NCI-H345 (cell line): ENCODE data around the gene COL26A1.
"Not testable (repeated sequence)": the region's sequence is repeated elsewhere in the genome, so short reads cannot be mapped to it uniquely, and the experiment has no call there.

Experiments
- DNase-seq: peaks from one replicate; lab custom pipeline; 2025; lab: John Stamatoyannopoulos, UW

Gene COL26A1

DNA sequence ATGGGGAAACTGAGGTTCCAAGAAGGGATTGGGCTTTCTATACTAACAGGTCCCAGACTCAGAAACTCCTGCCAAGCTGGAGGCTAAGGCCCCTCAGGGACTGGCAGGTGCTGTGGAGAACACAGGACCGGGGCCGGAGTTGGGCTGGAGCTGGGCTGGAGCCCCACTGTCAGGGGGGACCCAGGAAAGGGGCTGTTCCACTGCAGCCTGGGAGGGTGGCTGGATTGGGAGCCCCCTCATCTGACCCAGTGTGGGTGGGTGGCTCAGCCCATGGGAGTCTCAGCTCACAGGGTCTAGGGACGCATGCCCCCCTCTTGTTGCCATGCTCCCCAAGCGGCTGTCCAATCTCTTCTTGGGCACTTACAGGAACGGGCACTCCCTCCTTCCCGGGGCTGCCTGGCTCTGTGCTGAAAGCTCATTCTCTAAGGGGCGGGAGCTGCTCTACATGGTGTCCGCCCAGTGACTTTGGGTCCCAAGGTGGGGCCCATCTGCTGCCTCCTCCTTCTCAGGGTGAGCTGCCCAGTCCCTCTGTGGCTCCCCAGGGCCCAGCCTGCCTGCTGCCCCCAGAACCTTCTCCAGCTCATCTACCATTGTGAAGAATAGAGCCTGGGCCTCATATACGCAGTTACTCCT, 139.9 kb downstream of the COL26A1 start:
- no peak for DNase-seq

DNA sequence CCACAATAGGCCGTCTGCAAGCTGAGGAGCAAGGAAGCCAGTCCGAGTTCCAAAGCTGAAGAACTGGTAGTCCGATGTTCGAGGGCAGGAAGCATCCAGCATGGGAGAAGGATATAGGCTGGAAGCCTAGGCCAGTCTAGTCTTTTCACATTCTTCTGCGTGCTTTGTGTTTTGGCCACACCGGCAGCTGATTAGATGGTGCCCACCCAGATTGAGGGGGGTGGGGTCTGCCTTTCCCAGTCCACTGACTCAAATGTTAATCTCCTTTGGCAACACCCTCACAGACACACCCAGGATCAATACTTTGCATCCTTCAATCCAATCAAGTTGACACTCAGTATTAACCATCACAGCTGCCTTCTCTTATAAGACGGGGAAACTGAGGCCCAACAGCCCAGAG, 142.8 kb downstream of the COL26A1 start:
- DNase-seq, result not testable (repeated sequence)

DNA sequence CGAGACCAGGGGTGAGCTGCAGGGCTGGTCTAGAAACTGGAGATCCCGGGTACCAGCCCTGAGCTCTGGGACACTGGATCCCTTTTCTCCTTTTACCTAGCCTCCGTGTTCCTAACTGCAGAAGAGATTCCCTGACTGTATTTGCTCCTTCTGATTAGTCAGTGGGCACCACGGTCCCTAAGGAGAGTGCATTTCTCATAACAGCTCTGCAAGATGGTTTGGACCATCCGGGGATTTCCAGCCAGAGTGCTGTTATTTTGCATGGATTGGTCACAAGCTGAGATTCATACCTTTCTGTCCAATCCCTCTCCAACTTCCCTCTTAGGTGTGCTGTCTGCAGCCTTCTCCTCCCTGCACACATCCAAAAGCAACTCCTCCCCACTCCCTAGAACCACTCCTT, 143.9 kb downstream of the COL26A1 start:
- no peak for DNase-seq

DNA sequence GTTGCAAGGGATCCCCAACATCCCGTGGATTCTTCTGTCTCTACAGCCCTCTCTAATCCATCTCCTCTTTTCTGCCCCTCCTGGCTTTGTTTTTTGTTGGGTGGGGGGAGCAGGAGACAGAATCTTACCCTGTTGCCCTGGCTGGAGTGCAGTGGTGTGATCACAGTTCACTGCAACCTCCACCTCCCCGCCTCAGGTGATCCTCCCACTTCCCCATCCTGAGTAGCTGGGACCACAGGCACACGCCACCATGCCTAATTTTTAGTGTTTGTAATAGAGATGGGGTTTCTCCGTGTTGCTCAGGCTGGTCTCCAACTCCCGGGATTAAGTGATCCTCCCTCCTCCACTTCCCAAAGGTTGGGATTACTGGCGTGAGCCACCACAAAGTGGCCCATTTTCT, 144.7 kb downstream of the COL26A1 start:
- no peak for DNase-seq

DNA sequence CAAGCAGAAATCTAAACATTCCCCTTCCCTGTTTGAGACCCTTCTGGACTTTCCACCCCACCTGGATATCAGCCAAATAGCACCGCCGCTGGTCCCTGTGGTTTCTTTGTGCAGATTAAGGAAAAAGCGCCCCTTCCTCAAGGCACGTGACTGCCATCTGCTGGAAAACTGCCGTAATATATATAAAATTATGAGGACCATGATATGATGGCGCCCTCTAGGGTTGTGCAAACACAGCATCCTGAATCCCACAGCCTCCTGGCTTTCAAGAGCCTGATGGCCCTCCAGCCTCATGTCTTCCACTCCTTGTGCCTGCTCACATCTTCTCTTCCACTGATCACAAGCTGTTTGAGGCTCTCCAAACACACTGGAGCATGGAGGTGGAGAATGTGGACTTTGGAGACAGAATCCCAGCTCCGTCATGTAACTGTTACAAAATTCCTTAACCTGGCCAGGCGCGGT, 145.1 kb downstream of the COL26A1 start:
- DNase-seq, result peak; percentile 58

DNA sequence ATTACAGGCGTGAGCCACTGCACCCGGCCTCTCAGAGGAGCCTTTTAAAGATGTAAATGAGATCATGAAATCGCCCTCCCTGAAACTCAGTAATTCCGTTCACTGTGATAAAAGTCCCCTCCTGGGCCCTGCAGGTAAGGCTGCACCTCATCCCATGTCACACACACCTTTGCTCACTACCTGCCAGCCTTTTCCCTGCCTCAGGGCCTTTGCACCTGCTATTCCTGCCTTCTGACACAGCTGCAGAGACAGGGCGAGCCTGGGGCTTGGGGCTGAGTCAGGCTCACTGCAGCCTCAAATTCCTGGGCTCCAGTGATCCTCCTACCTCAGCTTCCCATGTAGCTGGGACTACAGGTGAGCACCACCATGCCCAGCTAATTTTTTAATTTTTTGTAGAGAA, 147.6 kb downstream of the COL26A1 start:
- DNase-seq, result no peak

DNA sequence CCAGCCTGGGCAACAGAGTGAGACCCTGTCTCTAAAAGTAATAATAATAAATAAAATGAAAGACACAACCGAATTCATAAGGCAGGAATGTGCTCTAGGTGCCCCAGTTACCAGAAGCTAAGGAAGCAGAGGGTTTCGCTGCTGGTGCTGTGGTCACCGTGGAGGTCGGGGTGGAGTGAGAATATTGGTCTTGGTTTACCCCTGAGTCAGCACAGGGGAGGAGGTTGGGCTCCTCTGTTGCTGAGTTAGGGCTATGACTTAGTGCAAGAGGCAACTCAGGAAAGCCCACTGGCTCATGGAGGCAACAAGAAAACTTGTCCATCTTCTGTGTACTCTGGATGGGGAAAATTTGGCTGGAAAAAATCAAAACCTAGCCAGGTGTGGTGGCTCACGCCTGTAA, 149.3 kb downstream of the COL26A1 start:
- DNase-seq, result no peak

DNA sequence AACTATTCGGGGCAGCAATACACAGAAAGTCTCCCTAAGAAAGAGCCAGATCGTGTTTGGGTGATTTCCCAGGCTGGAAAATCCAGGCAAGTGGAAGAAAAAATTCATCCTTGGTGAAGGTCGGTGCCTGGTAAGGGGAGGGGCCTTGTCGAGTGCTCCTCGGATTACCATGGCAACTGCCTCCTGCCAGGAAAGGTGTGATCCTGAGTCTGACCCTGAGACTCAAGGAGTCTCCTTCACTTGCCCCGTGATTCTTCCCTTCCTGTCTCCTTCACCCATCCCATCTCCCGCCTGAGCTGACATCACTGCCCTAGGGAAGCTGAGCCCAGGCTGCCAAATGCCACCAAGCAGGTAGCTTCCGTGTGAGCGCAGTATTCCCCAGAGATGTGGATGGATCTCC, 154.2 kb downstream of the COL26A1 start:
- DNase-seq, result no peak

DNA sequence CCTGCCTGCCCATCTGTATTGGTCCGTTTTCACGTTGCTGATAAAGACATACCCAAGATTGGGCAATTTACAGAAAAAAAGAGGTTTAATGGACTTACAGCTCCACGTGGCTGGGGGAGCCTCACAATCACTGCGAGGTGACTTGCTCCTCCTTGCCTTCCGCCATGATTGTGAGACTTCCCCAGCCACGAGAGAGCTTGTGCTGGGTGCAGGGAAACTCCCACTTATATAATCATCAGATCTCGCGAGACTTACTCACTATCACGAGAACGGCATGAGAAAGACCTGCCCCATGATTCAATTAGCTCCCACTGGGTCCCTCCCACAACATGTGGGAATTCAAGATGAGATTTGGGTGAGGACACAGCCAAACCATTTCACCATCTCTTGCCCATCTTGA, 154.6 kb downstream of the COL26A1 start:
- no peak for DNase-seq

DNA sequence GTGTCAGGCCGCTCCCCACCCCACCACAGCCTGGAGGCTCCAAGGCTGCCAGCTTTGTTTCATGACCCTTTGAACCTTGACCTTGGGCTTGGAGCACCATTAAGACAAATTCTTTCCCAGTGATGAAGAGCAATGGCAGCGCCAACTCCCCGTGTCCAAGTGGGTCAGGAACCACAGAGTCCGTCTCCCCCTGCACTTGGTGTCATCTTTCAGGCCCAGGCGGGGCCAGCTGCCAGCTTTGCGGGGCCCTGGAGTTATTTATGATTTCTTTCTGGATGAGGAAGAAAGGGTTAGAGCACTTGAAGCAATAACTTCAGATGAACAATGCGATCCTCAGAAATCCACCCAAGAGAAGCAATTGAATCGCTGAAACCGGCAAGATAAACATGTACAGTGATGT, 155.7 kb downstream of the COL26A1 start:
- DNase-seq, result no peak

DNA sequence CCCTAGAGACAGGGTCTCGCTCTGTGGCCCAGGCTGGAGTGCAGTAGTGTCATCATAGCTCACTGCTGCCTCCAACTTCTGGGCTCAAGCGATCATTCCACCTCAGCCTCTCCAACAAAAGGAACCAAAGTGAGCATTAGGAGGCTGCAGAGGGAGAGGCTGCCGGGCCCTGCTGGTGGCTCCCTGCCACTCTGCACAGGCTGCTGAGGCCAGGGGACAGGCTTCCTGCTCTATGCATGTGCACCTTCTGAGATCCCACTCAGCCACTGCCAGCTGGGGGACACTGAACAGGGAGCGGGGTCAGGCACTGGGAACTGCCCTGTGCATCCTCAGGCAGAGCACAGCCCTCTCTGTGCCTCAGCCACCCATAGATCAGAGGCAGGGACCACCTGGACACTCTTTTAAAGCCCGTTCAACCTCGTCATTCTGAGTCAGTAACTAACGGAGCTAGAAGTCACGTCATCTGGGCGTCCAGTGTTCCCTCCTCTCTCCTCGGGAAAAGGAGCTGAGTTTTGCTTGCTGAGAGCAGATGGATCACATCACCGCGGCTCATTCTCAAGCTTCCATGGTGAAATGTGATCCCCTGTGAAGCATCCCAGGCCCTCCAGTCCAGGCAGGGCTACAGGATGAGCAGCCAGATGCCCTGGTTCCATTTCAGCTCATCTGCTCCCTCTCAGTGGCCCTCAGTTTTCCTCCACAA, 156.8 kb downstream of the COL26A1 start:
- DNase-seq, result no peak

DNA sequence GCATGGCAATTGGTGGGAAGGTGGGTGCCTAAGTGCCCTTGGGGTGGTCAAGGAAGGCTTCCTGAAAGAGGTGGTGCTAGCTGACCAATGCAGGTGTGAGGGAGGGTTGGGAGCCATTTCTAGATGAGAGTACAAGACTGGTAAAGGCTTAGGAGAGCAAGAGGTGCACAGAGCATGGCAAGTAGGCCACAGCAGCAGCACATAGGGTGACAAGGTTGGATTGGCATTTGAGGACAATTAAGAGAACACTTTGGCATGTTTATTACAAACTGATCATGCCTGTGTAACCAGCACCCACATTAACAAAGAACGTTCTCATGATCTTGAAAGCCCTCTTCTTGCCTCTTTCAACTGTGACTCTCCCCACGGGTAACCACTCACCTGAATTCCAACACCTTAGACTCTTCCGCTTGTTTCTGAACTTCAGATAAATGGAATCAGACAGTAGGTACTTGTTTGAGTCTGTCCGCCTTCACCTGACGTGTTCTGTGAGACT, 158.8 kb downstream of the COL26A1 start:
- no peak for DNase-seq

DNA sequence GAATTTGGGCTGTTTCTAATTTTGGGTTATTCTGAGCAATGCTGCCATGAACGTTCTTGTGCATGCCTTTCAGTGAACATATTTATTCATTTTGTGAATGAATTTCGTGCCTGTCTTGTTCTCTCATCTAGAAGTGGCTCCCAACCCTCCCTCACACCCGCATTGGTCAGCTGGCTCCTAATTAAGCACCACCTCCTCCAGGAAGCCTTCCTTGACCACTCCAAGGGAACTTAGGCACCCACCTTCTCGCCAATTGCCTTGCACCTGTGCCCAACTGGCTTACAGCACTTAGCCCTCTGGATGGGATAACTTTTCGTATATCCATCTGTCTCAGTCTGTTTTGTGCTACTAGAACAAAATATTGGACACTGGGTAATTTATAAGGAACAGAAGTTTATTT, 159.3 kb downstream of the COL26A1 start:
- no peak for DNase-seq

DNA sequence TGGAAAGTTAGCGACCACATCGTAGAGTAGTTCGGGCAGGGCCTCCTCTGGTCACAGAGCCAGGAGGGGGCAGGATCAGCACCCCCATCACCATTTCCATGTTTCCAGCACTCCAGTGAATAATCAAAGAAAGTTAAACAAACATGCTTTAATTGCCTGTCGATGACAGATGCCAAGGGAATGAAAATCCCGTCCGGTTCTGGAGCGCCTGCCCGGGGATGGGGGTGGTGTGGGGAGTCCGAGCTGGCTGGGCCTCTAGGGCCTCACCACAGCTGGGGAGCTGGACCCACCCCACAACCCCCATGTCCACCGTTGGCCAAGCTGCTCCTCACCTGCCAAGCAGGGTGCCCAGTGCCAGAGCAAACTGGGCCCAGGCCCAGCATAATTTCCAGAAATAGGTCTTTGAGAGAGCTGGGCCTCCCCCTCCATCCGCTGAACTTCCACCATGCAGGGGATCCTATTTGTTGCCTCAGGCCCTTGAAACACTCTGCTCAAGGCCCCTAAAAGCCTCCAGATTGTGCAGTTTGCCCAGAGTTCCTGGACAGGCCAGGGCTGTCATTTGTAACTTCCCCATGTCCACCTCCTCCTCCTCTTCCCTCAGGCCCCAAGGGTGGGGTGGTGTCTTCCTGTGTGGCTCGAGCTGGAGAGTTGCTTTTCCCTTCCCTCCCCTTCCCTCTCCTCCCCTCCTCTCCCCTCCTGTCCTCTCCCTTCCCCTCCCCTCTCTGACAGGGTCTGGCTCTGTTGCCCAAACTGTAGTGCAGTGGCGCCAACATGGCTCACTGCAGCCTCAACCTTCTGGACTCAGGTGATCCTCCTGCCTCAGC, 165.4 kb downstream of the COL26A1 start:
- no peak for DNase-seq

DNA sequence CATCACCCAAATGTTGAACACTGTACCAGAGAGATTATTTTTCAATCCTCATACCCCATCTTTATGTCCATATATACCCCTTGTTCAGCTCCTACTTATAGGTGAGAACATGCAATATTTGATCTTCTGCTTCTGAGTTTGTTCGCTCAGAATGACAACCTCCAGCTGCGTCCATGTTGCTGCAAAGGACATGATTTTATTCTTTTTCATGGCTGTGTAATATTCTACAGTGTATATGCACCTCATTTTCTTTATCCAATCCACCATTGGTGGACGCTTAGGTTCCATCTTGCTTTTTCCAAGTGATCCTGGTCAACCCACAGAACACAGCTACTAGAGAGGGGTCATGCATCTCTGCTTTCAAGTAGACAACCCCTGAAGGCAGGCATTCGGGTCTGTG, 166.9 kb downstream of the COL26A1 start:
- DNase-seq, result no peak

DNA sequence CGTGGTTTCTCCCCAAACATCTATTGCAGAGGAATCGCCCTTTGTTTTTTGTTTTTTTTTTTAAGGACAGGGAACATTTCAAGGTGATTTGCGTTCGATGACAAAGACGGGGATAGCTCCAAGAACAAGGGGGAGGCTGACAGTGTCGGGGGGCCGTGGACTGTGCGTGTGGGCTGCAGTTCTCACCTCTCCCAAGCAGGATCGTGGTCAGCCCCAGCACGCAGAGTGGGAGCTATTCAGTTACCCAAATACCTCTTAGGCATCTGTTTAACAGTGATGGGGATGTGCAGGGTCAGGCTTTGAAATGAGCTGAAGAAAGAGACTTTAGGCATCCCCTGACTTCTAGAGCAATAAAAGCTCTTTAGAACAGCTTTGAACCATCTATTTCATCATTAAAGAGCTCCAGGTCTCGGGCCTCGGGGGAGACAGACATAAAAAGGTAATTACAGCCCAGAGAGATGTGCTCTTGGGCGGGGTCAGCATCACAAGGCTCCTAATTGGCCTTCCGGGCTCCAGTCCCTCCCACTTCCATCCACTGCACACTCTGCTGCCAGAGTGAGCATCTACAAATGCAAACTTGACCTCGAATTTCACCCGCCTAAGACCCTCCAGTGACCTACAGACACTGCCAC, 169.2 kb downstream of the COL26A1 start:
- no peak for DNase-seq

DNA sequence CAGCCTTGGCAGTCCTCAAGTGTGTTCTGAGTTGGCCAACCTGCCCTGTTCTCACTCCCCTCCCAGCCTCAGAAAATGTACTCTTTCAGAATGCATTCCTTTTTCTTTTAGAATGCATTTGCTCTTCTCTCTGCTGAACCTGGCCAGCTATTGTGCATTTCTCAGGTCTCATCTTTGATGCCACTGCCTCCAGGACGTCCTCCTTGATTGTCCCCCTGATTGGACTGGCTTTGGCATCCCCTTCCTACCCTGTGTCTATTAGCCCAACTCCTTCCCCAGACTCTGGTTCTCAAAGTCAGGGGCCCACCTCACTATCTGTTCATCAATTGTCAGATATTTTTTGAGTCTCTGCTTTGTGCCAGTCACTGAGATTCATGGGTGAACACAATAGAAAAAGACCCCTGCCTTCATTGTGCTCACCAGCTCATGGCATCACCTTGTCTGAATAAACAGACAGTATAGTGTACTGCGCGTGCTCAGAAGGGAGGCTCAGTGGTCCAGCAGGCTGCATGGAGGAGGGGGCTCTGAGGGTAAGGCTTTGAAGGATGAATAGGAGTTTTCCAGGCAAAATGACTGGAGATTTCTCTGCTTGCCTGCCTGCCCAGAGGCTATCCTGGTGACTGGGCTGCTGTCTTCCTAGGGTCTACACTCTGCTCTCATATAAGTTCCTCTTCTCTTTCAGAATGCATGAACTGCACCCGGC, 169.9 kb downstream of the COL26A1 start:
- DNase-seq, result no peak

DNA sequence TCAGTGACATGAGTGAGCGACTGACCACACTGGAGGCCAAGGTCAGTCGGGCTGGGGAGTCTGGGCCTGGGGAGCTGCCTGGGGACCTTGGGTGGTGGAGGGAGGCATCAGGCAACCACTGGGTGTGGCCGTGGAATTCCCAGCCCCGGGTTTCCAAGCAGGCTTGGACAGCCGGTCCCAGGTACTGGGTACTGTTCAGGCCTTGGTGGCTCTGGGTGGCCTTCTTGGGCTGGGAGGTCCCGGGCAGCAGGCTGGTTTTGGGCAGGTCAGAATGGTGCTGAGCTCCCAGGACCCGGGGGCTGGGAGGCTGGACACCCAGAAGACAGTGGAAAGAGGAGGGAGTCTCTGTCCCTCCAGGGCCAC, 170.4 kb downstream of the COL26A1 start:
- no peak for DNase-seq

DNA sequence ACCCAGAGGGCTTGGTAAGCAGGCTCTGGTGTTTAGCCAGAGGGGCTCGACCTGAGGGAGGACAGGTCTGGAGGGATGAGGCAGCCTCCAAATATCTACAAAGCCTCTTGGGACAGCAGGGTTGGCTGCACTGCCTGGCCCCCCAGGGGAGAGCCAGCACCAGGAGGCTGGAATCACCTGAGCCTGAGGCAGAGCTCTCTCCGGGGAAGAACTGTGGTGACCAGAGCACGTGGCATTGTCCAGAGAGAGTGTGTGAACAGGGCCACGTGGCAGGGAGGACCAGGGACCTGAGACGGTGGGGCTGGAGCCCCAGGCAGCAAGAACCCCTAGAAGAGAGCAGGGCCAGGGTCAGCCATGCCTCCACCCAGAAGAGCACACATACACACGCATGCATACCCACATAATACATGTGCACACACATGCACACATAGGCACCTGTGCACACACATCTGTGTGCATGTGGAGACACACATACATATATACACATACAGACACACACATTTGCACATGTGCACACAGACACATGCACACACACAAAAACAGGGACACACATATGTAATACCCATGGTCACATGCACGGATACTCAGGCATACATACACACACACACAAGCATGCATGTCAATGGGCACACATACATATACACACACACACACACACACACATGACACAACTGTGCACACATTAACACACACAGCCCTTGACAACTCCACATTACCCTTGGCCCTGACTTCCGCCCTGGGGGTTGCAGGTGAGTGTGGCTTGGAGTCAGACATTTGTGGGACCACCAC, 171.5 kb downstream of the COL26A1 start:
- no peak for DNase-seq

DNA sequence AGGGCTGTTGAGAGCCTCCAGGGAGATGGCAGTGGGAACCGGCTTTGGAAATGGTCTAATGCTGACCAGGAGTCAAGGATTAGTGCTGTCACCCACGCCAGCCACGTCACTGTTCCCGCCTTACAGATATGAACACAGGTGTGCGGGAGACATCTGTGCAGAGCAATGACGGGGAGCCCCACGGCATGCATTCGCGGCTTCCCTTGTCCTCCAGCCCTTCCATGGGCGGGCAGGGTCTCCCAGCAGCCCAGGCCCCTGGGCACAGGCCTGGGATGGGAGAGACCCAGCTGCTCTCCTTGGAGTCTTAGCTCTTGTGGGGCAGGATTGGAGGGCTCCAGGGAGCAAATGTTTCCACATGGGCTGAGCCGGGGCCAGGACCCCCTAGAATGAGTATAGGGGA, 172.2 kb downstream of the COL26A1 start:
- DNase-seq, result no peak

DNA sequence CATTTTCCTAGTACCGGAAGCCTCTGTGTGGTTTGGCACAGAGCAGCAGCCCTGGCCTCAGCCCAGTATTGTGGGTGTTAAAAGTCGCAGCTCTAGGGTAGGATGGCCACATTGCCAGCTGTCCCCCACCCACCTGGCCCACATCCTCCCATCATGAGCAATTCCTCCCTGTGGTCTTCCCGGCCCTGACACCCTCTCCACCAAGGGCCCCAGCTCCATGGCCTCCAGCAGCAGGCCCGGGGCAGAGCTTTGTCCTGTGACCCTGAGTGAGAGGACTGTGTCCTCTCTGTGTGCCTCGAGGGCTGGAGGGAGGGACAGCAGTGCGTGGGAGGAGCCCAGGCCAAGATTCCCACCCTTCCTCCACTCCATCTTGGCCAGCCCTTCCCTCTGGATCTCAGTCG, 172.7 kb downstream of the COL26A1 start:
- DNase-seq, result no peak
